Thoracic aorta (tissue), 2 donors: Measurements from ENCODE around the gene HGD. TPM values are rescaled to one million over a fixed set of nuclear protein-coding genes. Genes with fewer than 3 reads are reported as not detected.

Experiments used
- ATAC-seq: fragments of 150-250 bp; one replicate; pipeline ENCODE4 v1.8.0; 2017; ENCODE audit warnings: low read depth; ENCODE audit not compliant: insufficient number of reproducible peaks, low FRiP score
- DNase-seq: peaks from one replicate; pipeline ENCODE4 v3.0.0-alpha.2; 2020; ENCODE audit warnings: low spot score
- H3K27ac ChIP-seq, 2 donors: fragments of 200-600 bp; sonication (generic); 1 replicate in 1 of 2; 2 replicates in 1 of 2; pipeline ENCODE4 v1.5.1; 2016; ENCODE audit warnings: mild to moderate bottlenecking in 2 of 2, moderate library complexity in 2 of 2
- H3K27me3 ChIP-seq: fragments of 200-600 bp; sonication (generic); replicated peaks from 2 replicates; pipeline ENCODE4 v1.6.0; 2016; ENCODE audit warnings: mild to moderate bottlenecking; ENCODE audit not compliant: insufficient read depth
- H3K36me3 ChIP-seq: fragments of 200-600 bp; sonication (generic); one replicate; pipeline ENCODE4 v1.5.1; 2016
- H3K4me1 ChIP-seq, 2 donors: fragments of 200-600 bp; sonication (generic); 1 replicate in 1 of 2; 2 replicates in 1 of 2; pipeline versions ENCODE4 v1.5.1 to v1.6.0; 2016; ENCODE audit warnings: low read depth in 2 of 2, mild to moderate bottlenecking in 1 of 2; ENCODE audit not compliant: control insufficient read depth in 1 of 2
- H3K4me3 ChIP-seq: fragments of 200-600 bp; sonication (generic); 2 replicates; pipeline ENCODE4 v1.5.1; 2016; ENCODE audit warnings: mild to moderate bottlenecking
- H3K9me3 ChIP-seq: fragments of 200-600 bp; sonication (generic); 2 replicates; pipeline ENCODE4 v1.5.1; 2016
- total RNA-seq, 2 donors: library from RNA; depleted of rRNA; stranded (reverse); fragments of >200 nt; gene quantifications; one replicate each; pipeline versions ENCODE4 v1.1.0 to v1.2.3, GENCODE V29; 2016
- TF ChIP-seq, protein P1 (sequence below): fragments of 200-600 bp; sonication (generic); IDR thresholded peaks from one replicate; pipeline ENCODE4 v1.5.1; 2019; ENCODE audit warnings: antibody characterized with exemption

HGD gene
- total RNA-seq, 2 donors from 2014 or later: 0.14 TPM; not detected in 1

DNA sequence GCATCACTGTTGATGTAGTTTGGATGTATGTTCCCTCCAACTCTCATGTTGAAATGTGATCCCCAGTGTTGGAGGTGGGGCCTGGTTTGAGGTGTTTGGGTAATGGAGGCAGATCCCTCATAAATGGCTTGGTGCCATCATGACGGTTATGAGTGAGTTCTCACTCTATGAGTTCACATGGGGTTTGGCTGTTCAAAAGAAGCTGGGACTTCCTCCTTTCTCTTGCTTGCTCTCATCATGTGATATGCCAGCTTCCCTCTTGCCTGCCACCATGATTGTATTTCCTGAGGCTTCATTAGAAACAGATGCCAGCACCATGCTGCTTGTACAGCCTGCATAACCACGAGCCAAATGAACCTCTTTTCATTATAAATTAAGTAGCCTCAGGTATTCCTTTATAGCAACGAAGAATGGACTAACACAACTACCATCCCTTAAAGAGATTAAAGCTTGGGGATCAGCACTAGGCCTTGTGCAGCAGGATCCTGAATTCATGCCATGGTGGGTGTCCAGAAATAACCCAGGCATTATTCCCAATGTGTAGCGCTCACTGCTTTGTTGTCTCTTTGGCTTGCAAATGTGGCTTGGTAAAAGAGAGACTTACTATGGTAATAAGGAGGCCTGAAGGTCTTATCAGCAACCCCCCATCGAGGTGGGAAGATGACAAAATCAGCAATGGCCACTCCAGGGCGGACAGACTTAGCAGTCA, 44.0 kb downstream of the HGD start:
- H3K36me3 ChIP-seq: no peaks in the 10 kb centered on the region
- H3K27me3 ChIP-seq: no peaks in the 10 kb centered on the region
- ATAC-seq: no peak
- no peaks in the 10 kb centered on the region for H3K9me3 ChIP-seq
- no peak overlapping the region for H3K4me3 ChIP-seq
- TF ChIP-seq, protein P1, sequence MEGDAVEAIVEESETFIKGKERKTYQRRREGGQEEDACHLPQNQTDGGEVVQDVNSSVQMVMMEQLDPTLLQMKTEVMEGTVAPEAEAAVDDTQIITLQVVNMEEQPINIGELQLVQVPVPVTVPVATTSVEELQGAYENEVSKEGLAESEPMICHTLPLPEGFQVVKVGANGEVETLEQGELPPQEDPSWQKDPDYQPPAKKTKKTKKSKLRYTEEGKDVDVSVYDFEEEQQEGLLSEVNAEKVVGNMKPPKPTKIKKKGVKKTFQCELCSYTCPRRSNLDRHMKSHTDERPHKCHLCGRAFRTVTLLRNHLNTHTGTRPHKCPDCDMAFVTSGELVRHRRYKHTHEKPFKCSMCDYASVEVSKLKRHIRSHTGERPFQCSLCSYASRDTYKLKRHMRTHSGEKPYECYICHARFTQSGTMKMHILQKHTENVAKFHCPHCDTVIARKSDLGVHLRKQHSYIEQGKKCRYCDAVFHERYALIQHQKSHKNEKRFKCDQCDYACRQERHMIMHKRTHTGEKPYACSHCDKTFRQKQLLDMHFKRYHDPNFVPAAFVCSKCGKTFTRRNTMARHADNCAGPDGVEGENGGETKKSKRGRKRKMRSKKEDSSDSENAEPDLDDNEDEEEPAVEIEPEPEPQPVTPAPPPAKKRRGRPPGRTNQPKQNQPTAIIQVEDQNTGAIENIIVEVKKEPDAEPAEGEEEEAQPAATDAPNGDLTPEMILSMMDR: no peak
- DNase-seq: no peak
- H3K27ac ChIP-seq: no peak overlapping the region
- no peaks in the 10 kb centered on the region for H3K4me1 ChIP-seq

DNA sequence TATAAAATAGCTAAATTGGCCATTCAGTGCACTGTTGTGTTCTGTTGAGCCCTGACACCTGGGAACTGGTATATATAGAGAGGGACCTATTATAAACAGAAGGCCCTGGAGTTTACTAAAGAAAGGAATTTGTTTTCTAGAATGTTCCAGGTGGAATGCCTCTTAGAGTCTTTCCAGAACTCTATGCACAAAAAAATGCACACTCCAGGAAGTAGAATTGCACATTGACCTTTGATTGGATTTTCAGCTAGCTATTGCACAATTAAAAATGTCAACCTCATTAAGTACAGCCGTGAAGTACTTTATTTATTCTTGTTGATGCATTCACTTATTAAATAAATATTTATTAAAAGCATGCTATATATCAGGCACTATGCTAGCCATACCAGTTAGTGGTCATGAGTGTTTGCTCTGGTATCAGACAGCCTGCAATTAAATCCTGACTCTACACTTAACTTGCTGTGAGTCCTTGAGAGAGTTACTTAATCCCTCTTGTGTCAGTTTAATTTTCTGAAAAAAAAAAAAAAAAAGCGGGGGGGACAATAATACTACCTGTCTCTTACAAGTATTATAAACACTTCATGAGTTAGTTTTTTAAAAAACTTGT, 45.1 kb downstream of the HGD start:
- no peaks in the 10 kb centered on the region for H3K36me3 ChIP-seq
- no peaks in the 10 kb centered on the region for H3K4me1 ChIP-seq
- H3K9me3 ChIP-seq: no peaks in the 10 kb centered on the region
- TF ChIP-seq, protein P1: no peak
- DNase-seq: no peak
- no peak for ATAC-seq
- H3K4me3 ChIP-seq: no peak overlapping the region
- no peak overlapping the region for H3K27ac ChIP-seq
- no peaks in the 10 kb centered on the region for H3K27me3 ChIP-seq

DNA sequence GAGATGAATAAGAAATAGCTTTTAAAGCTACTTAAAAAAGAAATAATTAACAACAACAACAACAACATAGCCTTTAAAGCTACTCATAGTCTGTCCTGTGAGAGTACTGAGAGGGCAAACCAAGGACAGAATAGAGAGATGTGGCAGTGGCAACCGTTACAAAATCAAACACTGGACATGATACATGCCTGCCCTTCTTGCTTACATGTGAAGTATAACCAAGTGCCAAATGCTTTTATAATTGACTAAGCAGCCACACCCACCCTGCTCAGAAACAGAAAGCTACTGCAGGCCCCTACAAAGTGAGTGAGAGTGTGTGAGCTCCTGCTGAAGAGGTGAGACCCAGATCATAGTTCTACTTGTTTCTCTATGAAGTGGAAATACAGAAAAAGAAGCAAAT, 47.5 kb downstream of the HGD start:
- H3K27me3 ChIP-seq: no peaks in the 10 kb centered on the region
- DNase-seq (no peak), ATAC-seq (no peak)
- H3K4me1 ChIP-seq: no peaks in the 10 kb centered on the region
- TF ChIP-seq, protein P1: no peak
- no peaks in the 10 kb centered on the region for H3K36me3 ChIP-seq
- no peak overlapping the region for H3K27ac ChIP-seq
- no peaks in the 10 kb centered on the region for H3K9me3 ChIP-seq
- no peak overlapping the region for H3K4me3 ChIP-seq

DNA sequence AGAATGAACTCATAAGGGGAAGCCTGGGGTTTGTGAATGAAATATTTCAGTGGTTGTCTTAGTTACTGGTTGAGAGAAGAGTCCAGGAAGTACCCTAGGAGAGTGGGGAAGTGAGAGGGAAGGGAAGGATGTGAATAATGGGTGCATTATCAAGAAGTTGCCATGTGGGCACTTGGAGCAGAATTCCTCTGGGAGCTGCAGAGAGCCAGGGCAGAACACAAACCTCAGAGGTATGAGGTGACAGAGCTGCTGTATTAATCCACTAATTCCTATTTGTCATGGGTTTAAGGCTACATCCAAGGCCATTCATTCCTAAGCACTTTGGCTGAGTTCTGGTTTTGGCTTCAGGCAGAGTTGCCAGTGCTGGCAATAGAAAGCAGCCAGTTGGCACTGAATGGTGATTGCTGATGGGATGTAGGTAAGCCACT, 56.9 kb downstream of the HGD start:
- Histone ChIP-seq H3K4me3 (no peak overlapping the region), H3K4me1 (no peaks in the 10 kb centered on the region), H3K27ac (no peak overlapping the region), H3K36me3 (no peaks in the 10 kb centered on the region), H3K9me3 (peaks cover 3% of the 10 kb centered on the region), H3K27me3 (no peaks in the 10 kb centered on the region)
- TF ChIP-seq, protein P1: no peak
- no peak for DNase-seq
- no peak for ATAC-seq

DNA sequence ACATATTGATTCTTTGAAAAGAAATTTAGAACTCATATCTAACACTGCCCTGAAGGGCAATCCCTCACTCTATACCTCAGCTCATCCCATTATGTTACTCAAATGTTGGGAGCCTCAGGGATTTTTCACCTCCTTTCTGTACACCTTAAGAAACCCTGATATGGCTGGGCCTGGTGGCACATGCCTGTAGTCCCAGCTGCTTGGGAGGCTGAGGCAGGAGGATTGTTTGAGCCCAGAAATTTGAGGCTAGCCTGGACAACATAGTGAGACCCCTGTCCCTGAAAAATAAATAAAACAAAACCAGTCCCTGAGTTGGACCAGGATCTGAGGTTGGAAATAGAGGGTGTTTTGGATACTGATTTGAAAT, 58.3 kb downstream of the HGD start:
- H3K36me3 ChIP-seq: no peaks in the 10 kb centered on the region
- no peak overlapping the region for H3K4me3 ChIP-seq
- TF ChIP-seq, protein P1: no peak
- DNase-seq: no peak
- peaks cover 3% of the 10 kb centered on the region for H3K9me3 ChIP-seq
- H3K27me3 ChIP-seq: no peaks in the 10 kb centered on the region
- H3K4me1 ChIP-seq: no peaks in the 10 kb centered on the region
- ATAC-seq: no peak
- no peak overlapping the region for H3K27ac ChIP-seq
